WERI-Rb-1 (cell line): Measurements from ENCODE around the gene CBX8.

Source experiments
- DNase-seq: peaks from one replicate; pipeline ENCODE4 v3.0.0-alpha.2; 2020
- H3K27ac ChIP-seq: fragments of 250-450 bp; sonication (Bioruptor Pico); 2 replicates; pipeline ENCODE4 v1.5.1; 2020; ENCODE audit warnings: mild to moderate bottlenecking, moderate library complexity
- H3K27me3 ChIP-seq: fragments of 250-450 bp; sonication (Bioruptor Pico); 2 replicates; pipeline ENCODE4 v1.5.1; 2021; ENCODE audit warnings: mild to moderate bottlenecking, low read depth, moderate library complexity; ENCODE audit not compliant: insufficient read depth, severe bottlenecking
- H3K36me3 ChIP-seq: fragments of 250-450 bp; sonication (Bioruptor Pico); 2 replicates; pipeline ENCODE4 v1.5.1; 2020; ENCODE audit warnings: mild to moderate bottlenecking, moderate library complexity
- H3K4me3 ChIP-seq: 2 replicates; pipeline ENCODE4 v1.5.1; 2011; ENCODE audit warnings: low read depth, mild to moderate bottlenecking, control low read depth, low read length
- H3K9me3 ChIP-seq: fragments of 250-450 bp; sonication (Bioruptor Pico); 2 replicates; pipeline ENCODE4 v1.5.1; 2021; ENCODE audit warnings: mild to moderate bottlenecking, moderate library complexity; ENCODE audit not compliant: severe bottlenecking
- TF ChIP-seq, protein P1 (sequence below): IDR thresholded peaks from 2 replicates; pipeline ENCODE4 v1.5.1; 2011; ENCODE audit warnings: low read depth, mild to moderate bottlenecking, control low read depth, inconsistent platforms, low read length

The CBX8 gene

DNA sequence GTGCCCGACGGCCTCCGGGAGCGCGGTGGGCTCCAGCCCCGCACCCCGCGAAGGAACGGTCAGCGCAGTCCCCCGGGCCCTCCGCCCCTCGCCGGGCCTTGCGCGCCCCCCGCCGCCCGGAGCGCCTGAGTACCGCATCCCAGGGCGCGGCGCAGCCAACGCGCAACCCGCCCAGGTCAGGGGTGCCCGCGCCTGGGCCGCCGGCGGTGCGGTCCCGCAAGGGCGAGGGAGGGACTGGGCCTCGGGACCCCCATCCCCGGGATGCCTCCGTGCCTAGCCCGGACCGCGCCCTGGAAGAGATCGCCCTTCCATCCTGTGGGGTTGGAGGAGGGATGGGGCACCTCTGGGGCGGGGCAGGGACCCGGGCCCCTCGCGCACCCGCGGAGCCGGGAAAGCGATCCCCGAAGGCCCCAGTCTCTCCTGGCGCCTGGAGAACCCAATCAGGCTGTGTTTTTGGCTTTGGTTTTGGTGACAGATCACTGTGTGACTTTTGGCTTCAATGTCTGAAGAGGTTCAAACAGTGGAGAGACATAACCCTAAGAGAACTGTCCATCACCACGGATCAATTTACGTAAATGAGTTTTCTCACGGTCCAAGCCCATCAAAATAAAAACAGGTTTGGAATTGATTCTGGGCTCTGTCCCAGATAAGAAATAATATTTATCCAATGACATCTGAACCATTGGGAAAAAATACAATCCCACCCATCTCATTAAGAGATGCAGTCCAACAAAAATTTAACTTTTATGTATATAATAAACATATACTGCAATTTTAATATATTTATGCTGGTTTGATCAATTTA, 48.4 kb downstream of the CBX8 start:
- Histone ChIP-seq H3K27ac (no peak overlapping the region), H3K36me3 (no peaks in the 10 kb centered on the region), H3K9me3 (no peaks in the 10 kb centered on the region), H3K4me3 (peak overlapping the region; percentile 39), H3K27me3 (peaks cover 28% of the 10 kb centered on the region)
- TF ChIP-seq, protein P1, sequence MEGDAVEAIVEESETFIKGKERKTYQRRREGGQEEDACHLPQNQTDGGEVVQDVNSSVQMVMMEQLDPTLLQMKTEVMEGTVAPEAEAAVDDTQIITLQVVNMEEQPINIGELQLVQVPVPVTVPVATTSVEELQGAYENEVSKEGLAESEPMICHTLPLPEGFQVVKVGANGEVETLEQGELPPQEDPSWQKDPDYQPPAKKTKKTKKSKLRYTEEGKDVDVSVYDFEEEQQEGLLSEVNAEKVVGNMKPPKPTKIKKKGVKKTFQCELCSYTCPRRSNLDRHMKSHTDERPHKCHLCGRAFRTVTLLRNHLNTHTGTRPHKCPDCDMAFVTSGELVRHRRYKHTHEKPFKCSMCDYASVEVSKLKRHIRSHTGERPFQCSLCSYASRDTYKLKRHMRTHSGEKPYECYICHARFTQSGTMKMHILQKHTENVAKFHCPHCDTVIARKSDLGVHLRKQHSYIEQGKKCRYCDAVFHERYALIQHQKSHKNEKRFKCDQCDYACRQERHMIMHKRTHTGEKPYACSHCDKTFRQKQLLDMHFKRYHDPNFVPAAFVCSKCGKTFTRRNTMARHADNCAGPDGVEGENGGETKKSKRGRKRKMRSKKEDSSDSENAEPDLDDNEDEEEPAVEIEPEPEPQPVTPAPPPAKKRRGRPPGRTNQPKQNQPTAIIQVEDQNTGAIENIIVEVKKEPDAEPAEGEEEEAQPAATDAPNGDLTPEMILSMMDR: no peak
- DNase-seq: no peak

DNA sequence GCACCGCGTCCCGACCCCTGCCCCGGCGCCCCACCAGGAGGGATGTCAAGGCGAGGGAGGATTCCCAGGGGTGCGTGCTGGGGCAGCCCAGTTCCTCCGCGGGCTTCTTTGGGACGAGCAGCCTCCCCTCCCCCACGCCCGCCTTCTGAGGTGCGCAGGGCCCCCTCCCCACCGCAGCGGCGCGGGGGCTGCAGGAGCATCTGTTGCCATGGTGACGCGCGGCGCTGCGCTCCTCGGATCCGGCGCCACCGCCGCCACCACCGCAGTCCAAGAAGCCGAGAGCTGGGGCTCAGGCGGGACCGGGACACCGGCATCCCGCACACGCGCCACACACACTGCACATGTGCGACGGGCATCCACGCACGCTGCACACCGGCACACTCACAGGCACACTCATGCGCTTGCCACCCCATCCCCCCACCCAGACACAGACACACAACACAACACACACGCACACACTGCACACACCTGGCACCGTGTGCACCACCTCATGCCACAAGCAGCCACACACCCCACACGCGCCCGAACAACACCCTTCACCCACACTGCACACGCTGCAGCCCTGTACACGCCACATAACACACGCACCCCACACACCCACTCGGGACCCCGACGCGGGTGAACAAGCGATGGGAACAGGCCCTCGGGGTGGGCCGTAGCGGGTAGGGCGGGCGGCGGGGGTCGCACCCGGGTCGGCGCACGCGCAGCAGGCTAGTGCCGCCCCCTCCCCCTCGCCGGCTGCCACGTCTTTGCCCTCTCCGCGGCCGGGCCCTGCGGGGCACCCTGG, 49.2 kb downstream of the CBX8 start:
- Histone ChIP-seq H3K4me3 (peak overlapping the region; percentile 39), H3K27me3 (peaks cover 28% of the 10 kb centered on the region)
- no peak for DNase-seq

DNA sequence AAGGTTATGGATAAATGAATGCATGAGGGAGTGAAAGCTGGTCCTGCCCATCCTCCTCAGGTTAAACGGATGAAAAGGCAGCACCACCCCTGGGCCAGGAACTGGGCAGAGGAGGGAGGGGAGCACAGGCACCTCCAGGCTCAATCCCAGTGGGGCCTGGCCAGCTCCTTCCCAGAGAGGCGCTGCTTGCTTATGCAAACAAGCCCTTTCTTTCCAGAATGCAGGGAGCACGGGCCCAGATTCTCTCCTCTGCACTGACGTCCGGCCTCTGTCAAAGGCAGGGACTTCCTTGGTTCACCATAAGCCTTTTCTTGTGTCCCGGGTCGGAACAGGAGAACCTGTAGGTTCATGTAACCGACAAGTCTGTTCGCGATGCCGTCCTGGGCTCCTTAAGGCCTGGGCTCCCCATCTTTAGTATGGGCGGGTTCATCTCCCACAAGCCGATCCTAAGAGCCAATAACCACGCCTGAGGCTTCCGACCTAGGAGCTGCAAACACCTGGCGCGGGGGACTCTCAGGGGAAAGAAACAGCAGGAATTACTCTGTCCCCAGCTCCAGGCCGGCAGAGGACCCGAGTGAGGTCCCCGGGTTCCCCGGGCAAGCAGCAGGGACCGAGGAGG, 49.9 kb downstream of the CBX8 start:
- H3K36me3 ChIP-seq: no peaks in the 10 kb centered on the region
- peaks cover 28% of the 10 kb centered on the region for H3K27me3 ChIP-seq
- no peaks in the 10 kb centered on the region for H3K9me3 ChIP-seq
- TF ChIP-seq, protein P1: no peak
- H3K4me3 ChIP-seq: no peak overlapping the region
- no peak for DNase-seq
- no peak overlapping the region for H3K27ac ChIP-seq

More for the DNA sequence above, 49.2 kb downstream of the CBX8 start:
- TF ChIP-seq, protein P1: no peak
- Histone ChIP-seq H3K9me3 (no peaks in the 10 kb centered on the region), H3K36me3 (no peaks in the 10 kb centered on the region), H3K27ac (no peak overlapping the region)

DNA sequence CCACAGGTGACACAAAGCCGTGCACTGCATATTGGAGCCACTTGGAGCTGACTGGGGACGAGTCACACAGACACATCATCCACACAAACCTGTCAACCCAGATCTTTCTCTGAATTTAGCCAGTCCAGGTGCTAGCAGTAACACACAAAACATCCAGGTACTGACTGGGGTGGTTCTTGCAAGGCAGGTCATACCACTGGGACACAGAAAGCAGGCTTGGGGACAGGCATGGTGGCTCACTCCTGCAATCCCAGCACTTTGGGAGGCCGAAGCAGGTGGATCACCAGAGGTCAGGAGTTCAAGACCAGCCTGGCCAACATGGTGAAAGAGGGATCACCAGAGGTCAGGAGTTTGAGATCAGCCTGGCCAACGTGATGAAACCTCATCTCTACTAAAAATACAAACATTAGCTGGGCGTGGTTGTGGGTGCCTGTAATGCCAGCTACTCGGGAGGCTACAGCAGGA, 51.2 kb downstream of the CBX8 start:
- H3K9me3 ChIP-seq: no peaks in the 10 kb centered on the region
- TF ChIP-seq, protein P1: no peak
- no peaks in the 10 kb centered on the region for H3K36me3 ChIP-seq
- peaks cover 28% of the 10 kb centered on the region for H3K27me3 ChIP-seq
- no peak overlapping the region for H3K27ac ChIP-seq
- DNase-seq: no peak
- H3K4me3 ChIP-seq: no peak overlapping the region

DNA sequence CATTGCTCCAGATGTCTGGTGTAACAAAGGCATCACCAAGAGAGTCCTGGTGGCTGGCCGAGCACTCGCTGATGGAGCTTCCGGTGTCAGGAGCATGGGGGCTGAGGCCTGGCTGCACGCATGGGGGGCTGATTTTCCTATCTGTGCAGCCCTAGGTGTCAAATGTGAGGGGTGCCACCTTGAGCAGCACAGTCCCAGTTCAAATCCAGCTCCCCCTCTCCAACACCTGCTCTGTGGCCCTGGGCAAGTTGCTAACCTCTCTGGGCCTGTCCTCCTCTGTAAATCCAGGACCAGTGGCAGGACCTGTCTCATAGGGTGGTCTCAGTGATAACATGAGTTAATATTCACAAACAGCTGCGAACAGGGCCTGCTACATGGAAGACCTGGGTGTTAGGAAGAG, 53.3 kb downstream of the CBX8 start:
- TF ChIP-seq, protein P1: no peak
- H3K4me3 ChIP-seq: no peak overlapping the region
- no peak overlapping the region for H3K27ac ChIP-seq
- no peak for DNase-seq
- H3K36me3 ChIP-seq: no peaks in the 10 kb centered on the region
- H3K27me3 ChIP-seq: peaks cover 22% of the 10 kb centered on the region
- no peaks in the 10 kb centered on the region for H3K9me3 ChIP-seq
